Measurements from ENCODE around the gene MUC5B.
"Not testable (repeated sequence)": the region's sequence is repeated elsewhere in the genome, so short reads cannot be mapped to it uniquely, and the experiment has no call there.

Gene MUC5B

GRCh38 chr11:1203505-1204271, 19.2 kb upstream of the MUC5B start:
- no peak for DNase-seq (ENCODE audit: low read depth in 2 of 2)

DNA sequence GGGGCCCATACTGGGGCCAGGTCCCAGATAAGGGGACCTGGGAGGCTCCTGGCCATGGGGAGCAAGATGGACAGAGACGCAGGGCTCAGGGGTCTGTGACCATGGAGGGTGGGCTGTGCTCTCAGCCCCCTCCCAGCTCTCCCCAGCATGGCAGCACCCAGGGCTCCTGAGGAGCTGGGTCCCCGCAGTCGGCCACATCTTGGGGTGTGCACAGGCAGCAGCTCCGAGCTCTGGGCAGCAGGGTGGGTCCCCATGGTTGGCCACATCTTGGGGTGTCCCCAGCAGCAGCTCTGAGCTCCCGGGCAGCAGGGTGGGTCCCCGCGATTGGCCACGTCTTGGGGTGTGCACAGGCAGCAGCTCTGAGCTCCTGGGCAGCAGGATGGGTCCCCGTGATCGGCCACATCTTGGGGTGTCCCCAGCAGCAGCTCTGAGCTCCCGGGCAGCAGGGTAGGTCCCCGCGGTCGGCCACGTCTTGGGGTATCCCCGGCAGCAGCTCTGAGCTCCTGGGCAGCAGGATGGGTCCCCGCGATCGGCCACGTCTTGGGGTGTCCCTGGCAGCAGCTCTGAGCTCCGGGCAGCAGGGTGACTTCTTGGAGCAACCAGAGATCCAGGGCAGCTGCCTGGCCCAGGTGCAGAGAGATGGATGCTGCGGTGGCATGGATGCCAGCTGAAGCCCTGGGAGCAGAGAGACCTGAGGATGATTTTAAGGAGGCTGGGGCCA, 18.3 kb upstream of the MUC5B start:
- DNase-seq (ENCODE audit: low read depth in 2 of 2) = no peak

DNA sequence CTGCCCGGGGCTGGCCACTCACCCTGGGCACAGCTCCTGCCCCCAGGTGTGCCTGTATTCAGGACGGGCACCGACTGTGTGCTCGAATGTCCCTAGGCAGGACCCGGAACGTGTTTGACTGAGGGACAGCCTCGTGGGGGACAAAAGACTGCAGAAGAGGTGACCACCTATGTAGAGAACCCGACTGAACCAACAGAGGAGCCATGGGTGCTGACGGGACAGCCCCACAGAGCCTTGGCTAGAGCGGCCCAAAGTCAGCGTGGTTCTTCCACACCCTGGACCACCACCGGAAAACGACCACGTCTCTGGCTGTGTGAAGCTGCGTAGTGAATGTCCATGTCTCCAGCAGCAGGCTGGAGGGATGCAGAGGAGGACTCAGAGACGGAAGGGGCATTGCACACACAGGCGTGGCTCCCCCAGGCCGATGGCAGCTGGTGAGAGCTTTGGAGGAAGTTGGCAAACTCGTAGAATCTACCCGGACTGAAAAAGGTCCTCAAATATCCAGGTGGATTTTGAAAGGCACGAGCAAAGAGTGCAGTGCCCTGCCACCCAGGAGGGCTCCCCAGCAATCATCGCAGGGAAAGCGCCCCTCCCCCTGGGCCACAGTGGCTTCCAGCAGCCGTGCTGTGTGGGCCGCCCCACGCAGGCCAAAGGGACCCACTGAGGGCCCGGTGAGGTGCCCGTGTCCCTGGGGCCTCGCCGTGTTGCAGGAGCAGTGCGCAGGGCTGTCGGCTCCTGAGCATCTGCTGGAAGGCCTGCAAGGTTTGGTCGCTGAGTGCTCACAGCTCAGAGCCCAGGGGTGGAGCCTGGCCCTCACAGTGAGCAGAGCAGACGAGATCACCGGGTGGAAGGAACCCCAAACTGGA, 17.5 kb upstream of the MUC5B start:
- DNase-seq (ENCODE audit: low read depth in 2 of 2) = no peak

GRCh38 chr11:1205987-1206331, 16.9 kb upstream of the MUC5B start:
- DNase-seq (ENCODE audit: low read depth in 2 of 2) = no peak

DNA sequence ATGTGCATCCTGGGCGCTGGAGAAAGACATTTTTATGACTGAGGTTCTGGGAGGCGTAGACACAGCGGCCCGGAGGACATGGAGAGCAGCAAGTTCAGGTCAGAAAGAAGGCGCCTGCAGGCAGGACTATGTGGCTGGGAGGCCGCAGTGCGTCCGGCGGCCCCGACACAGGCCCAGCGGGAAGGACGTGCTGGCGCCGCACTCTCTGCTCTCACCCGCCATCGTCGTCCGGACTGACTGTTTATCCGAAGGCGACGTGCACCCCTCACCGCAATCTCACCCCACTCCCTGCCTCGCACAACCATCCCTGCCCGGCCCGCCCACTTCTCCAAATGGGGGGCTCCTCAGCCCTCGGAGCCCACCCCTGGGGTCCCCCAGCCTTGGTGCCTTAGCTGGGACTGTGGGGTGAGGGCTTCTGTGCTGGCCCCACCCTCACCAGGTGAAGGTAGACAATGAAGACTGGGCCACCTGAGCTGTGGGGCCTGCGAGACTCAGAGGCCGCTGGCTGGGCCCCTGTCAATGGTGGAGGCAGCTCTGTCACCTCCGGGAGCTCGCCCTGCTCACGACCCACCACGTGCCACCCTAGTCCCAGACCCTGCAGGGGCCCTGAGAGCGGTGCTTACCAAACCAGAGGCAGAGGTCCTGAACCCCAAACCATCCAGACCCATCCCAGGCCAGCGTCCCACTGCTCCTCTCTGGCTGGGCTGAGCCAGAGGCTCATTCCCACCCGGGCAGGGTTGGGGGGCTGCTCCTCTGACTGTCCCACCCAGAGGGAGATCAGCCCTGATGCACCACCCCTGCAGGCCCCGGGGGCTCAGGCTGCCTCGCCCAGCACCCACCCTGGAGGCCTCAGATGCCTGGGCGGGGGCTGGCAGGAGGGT, 16.2 kb upstream of the MUC5B start:
- no peak for DNase-seq (ENCODE audit: low read depth in 2 of 2)

- DNase-seq (ENCODE audit: low read depth in 2 of 2) = no peak
Observed at GRCh38 chr11:1207401-1208143, 15.3 kb upstream of the MUC5B start.

DNA sequence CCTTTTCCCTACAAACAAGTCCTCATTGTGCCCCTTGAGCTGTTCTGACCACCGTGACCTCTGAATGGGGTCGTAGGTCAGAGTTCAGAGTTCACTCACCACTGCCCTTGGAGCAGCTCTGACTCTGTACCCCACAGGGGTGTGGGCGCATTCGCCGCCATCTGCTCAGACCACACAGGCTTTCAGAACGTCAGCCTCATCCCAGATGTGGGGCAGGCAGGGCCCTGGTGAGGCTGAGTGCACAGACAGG, 14.8 kb upstream of the MUC5B start:
- DNase-seq (ENCODE audit: low read depth in 2 of 2) = no peak

DNA sequence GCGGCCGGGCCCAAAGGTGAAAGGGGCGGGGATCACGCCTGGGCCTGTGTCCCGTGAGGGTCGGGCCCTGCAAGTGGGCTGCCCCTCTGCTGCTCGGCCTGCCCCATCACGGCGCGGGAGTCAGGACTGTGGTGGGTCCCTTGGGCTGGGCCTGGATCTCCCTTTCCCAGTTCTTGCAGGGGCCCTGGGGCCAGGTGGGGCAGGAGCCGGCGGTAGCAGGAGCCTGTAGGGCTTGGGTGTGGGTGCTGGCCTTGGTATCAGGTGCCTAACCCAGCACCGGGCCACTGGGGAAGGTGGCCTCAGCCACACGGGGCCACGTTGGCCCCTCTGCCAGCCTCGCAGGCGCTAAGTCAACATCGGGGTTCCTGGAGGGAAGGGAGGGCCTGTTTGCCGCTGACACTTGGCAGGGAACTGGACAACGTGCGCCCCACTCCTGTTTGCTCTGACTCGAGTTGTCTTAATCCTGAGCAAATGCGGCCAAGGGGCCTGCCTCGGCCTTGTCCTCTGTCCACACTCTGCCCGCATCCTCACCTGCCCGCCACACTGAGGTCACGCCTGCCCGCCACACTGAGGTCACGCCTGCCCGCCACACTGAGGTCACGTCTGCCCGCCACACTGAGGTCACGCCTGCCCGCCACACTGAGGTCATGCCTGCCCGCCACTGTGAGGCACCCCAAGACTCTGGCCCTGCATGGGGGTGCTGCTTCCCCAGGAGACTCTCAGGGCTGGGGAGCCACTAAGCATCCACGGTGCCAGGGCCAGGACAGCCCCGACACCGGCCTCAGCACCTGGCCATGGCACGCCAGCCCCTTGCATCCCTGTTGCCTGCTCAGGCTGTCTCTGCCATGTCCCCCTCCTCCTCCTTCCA, 14.2 kb upstream of the MUC5B start:
- no peak for DNase-seq (ENCODE audit: low read depth in 2 of 2)

DNA sequence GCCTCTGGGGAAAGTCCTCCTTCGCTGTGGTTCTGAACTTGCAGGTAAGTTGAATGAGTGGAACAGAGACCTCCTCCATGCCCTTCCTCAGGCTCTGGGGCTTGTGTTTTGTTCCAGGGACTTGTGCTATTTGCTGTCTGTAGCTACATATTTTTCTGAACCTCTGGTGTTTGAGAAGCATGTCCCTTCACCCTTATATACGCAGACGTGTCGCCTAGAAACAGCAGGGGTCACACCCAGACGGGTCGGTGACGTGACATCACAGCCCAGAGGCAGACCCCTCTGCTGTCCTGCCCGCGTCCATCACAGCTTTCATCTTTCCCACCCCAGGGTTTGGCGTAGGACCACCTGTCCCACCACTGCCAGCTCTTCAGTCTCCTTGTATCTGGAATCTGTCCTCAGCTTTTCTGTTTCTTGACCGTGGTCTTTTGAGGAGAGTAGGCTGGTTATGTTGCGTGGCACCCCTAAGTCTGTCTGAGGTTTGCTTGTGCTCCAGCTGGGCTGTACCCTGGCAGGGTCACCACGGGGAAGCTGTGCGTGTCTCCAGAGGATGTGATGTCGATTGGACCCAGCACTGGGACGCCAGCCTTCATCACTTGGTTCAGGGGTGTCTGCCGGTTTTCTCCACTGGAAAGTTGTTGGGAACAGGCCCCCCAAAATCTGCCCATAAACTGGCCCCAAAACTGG, 13.4 kb upstream of the MUC5B start:
- no peak for DNase-seq (ENCODE audit: low read depth in 2 of 2)

- no peak for DNase-seq (ENCODE audit: low read depth in 2 of 2)
Observed at GRCh38 chr11:1211838-1212237, 11.0 kb upstream of the MUC5B start.

DNA sequence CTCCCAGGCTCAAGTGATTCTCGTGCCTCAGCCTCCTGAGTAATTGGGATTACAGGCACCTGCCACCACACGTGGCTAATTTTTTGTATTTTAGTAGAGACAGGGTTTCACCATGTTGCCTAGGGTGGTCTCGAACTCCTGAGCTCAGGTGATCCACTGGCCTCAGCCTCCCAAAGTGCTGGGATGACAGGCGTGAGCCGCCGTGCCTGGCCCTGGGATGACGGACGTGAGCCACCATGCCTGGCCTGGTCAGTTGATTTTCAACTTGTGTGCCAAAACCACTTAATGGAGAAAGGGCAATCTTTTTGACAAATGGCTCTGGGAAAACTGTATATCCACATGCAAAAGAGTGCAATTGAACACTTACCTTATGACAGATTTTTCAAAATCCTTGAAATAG, 7.0 kb upstream of the MUC5B start:
- DNase-seq (ENCODE audit: low read depth in 2 of 2) = not testable (repeated sequence)

DNA sequence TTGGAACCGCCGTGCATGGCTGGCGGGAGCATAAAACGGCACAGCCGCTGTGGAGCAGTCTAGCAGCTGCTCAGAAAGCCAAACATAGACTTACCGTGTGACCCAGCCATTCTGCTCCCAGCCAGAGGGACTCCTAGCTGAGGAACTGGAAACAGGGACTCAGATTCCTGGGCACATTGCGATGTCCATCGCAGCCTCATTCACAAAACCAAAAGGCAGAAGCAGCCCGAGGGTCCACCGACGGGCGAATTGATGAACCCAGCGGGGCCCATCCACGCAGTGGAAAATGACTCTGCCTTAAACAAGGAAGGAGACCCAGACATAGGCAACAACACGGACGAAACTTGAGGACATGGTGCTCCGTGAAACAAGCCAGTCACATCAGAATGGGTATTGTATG, 5.7 kb upstream of the MUC5B start:
- no peak for DNase-seq (ENCODE audit: low read depth in 2 of 2)

GRCh38 chr11:1218256-1218787, 4.5 kb upstream of the MUC5B start:
- no peak for DNase-seq (ENCODE audit: low read depth in 2 of 2)

GRCh38 chr11:1218788-1219445, 3.9 kb upstream of the MUC5B start:
- no peak for DNase-seq (ENCODE audit: low read depth in 2 of 2)

- no peak for DNase-seq (ENCODE audit: low read depth in 2 of 2)
Observed at GRCh38 chr11:1219446-1219833, 3.4 kb upstream of the MUC5B start.

GRCh38 chr11:1219834-1220815, 2.7 kb upstream of the MUC5B start:
- no peak for DNase-seq (ENCODE audit: low read depth in 2 of 2)

GRCh38 chr11:1220941-1221721, 1.7 kb upstream of the MUC5B start:
- no peak for DNase-seq (ENCODE audit: low read depth in 2 of 2)

Measured in fibroblast of skin of left biceps (primary cell).